Neuron (in vitro differentiated cells): ENCODE data around the gene GLT8D1.
"Not testable (repeated sequence)": the region's sequence is repeated elsewhere in the genome, so short reads cannot be mapped to it uniquely, and the experiment has no call there.

ENCODE experiments used
- H2AFZ ChIP-seq: one replicate; pipeline ENCODE4 v1.6.1; 2013; ENCODE audit warnings: low read depth, mild to moderate bottlenecking, inconsistent platforms, low read length, moderate library complexity
- H3K27me3 ChIP-seq: one replicate; pipeline ENCODE4 v1.6.1; 2013; ENCODE audit warnings: low read length; ENCODE audit not compliant: insufficient read depth
- H3K36me3 ChIP-seq: one replicate; pipeline ENCODE4 v1.6.1; 2013; ENCODE audit warnings: low read length; ENCODE audit not compliant: insufficient read depth
- H3K4me1 ChIP-seq: one replicate; pipeline ENCODE4 v1.6.1; 2013; ENCODE audit warnings: low read length; ENCODE audit not compliant: insufficient read depth
- H3K4me3 ChIP-seq: 2 replicates; pipeline ENCODE4 v1.5.1; 2013; ENCODE audit warnings: mild to moderate bottlenecking, low read length, moderate library complexity
- H3K9me3 ChIP-seq: one replicate; pipeline ENCODE4 v1.6.1; 2013; ENCODE audit warnings: low read length

GLT8D1 gene

GRCh38 chr3:52683611-52684010 is 22.0 kb downstream of the GLT8D1 start:
- Histone ChIP-seq H3K27me3 (no peaks in the 10 kb centered on the region), H3K9me3 (no peaks in the 10 kb centered on the region), H3K4me3 (no peak overlapping the region), H2AFZ (no peak overlapping the region), H3K36me3 (peaks cover 44% of the 10 kb centered on the region), H3K4me1 (peaks cover 33% of the 10 kb centered on the region)

GRCh38 chr3:52682016-52682415 is 23.6 kb downstream of the GLT8D1 start:
- H3K4me3 ChIP-seq: no peak overlapping the region
- no peaks in the 10 kb centered on the region for H3K9me3 ChIP-seq
- H2AFZ ChIP-seq: no peak overlapping the region
- H3K27me3 ChIP-seq: no peaks in the 10 kb centered on the region
- H3K36me3 ChIP-seq: peaks cover 42% of the 10 kb centered on the region
- peaks cover 25% of the 10 kb centered on the region for H3K4me1 ChIP-seq

GRCh38 chr3:52681596-52681995 is 24.0 kb downstream of the GLT8D1 start:
- Histone ChIP-seq H2AFZ (no peak overlapping the region), H3K4me3 (no peak overlapping the region), H3K36me3 (peaks cover 46% of the 10 kb centered on the region), H3K4me1 (peaks cover 20% of the 10 kb centered on the region), H3K9me3 (peaks cover 2% of the 10 kb centered on the region), H3K27me3 (no peaks in the 10 kb centered on the region)

- Histone ChIP-seq H3K27me3 (no peaks in the 10 kb centered on the region), H3K4me3 (no peak overlapping the region), H3K4me1 (peaks cover 15% of the 10 kb centered on the region), H3K36me3 (peaks cover 61% of the 10 kb centered on the region), H3K9me3 (peaks cover 4% of the 10 kb centered on the region), H2AFZ (no peak overlapping the region)
Measured at GRCh38 chr3:52679811-52680210, 25.8 kb downstream of the GLT8D1 start.

- H3K36me3 ChIP-seq: peaks cover 65% of the 10 kb centered on the region
- H3K9me3 ChIP-seq: peaks cover 4% of the 10 kb centered on the region
- no peak overlapping the region for H3K4me3 ChIP-seq
- H2AFZ ChIP-seq: no peak overlapping the region
- peaks cover 10% of the 10 kb centered on the region for H3K4me1 ChIP-seq
- H3K27me3 ChIP-seq: no peaks in the 10 kb centered on the region
Measured at GRCh38 chr3:52679199-52679538, 26.4 kb downstream of the GLT8D1 start.

GRCh38 chr3:52678265-52679198 is 27.1 kb downstream of the GLT8D1 start:
- Histone ChIP-seq H2AFZ (no peak overlapping the region), H3K36me3 (peaks cover 69% of the 10 kb centered on the region), H3K9me3 (peaks cover 4% of the 10 kb centered on the region), H3K4me3 (no peak overlapping the region), H3K4me1 (peaks cover 9% of the 10 kb centered on the region), H3K27me3 (no peaks in the 10 kb centered on the region)

GRCh38 chr3:52676201-52676600 is 29.4 kb downstream of the GLT8D1 start:
- not testable (repeated sequence) for H2AFZ ChIP-seq, H3K4me3 ChIP-seq, H3K9me3 ChIP-seq, H3K4me1 ChIP-seq, H3K27me3 ChIP-seq
- peaks cover 80% of the 10 kb centered on the region for H3K36me3 ChIP-seq

GRCh38 chr3:52671676-52672075 is 33.9 kb downstream of the GLT8D1 start:
- H3K9me3 ChIP-seq: peaks cover 3% of the 10 kb centered on the region
- H2AFZ ChIP-seq: no peak overlapping the region
- peaks cover 71% of the 10 kb centered on the region for H3K36me3 ChIP-seq
- peaks cover 13% of the 10 kb centered on the region for H3K4me1 ChIP-seq
- H3K4me3 ChIP-seq: no peak overlapping the region
- no peaks in the 10 kb centered on the region for H3K27me3 ChIP-seq

GRCh38 chr3:52670621-52671521 is 34.7 kb downstream of the GLT8D1 start:
- no peak overlapping the region for H2AFZ ChIP-seq
- peaks cover 13% of the 10 kb centered on the region for H3K4me1 ChIP-seq
- no peak overlapping the region for H3K4me3 ChIP-seq
- no peaks in the 10 kb centered on the region for H3K9me3 ChIP-seq
- no peaks in the 10 kb centered on the region for H3K27me3 ChIP-seq
- peaks cover 69% of the 10 kb centered on the region for H3K36me3 ChIP-seq

- Histone ChIP-seq H3K4me3 (no peak overlapping the region), H3K4me1 (no peaks in the 10 kb centered on the region), H3K9me3 (no peaks in the 10 kb centered on the region), H2AFZ (no peak overlapping the region), H3K27me3 (no peaks in the 10 kb centered on the region), H3K36me3 (peaks cover 72% of the 10 kb centered on the region)
Measured at GRCh38 chr3:52663098-52663497, 42.5 kb downstream of the GLT8D1 start.

- no peaks in the 10 kb centered on the region for H3K9me3 ChIP-seq
- peaks cover 80% of the 10 kb centered on the region for H3K36me3 ChIP-seq
- H3K4me1 ChIP-seq: no peaks in the 10 kb centered on the region
- H2AFZ ChIP-seq: no peak overlapping the region
- no peaks in the 10 kb centered on the region for H3K27me3 ChIP-seq
- no peak overlapping the region for H3K4me3 ChIP-seq
Measured at GRCh38 chr3:52660046-52660445, 45.5 kb downstream of the GLT8D1 start.

- Histone ChIP-seq H3K4me3 (no peak overlapping the region), H3K36me3 (peaks cover 84% of the 10 kb centered on the region), H2AFZ (no peak overlapping the region), H3K27me3 (no peaks in the 10 kb centered on the region), H3K9me3 (no peaks in the 10 kb centered on the region), H3K4me1 (no peaks in the 10 kb centered on the region)
Measured at GRCh38 chr3:52655895-52656294, 49.7 kb downstream of the GLT8D1 start.

- no peaks in the 10 kb centered on the region for H3K4me1 ChIP-seq
- no peaks in the 10 kb centered on the region for H3K27me3 ChIP-seq
- no peak overlapping the region for H2AFZ ChIP-seq
- H3K36me3 ChIP-seq: peaks cover 88% of the 10 kb centered on the region
- H3K4me3 ChIP-seq: no peak overlapping the region
- H3K9me3 ChIP-seq: no peaks in the 10 kb centered on the region
Measured at GRCh38 chr3:52651592-52651991, 54.0 kb downstream of the GLT8D1 start.
